Neuron (in vitro differentiated cells): Measurements from ENCODE around the gene FLT4.

Experiments used
- H2AFZ ChIP-seq: one replicate; pipeline ENCODE4 v1.6.1; 2013; ENCODE audit warnings: low read depth, mild to moderate bottlenecking, inconsistent platforms, low read length, moderate library complexity
- H3K27me3 ChIP-seq: one replicate; pipeline ENCODE4 v1.6.1; 2013; ENCODE audit warnings: low read length; ENCODE audit not compliant: insufficient read depth
- H3K36me3 ChIP-seq: one replicate; pipeline ENCODE4 v1.6.1; 2013; ENCODE audit warnings: low read length; ENCODE audit not compliant: insufficient read depth
- H3K4me1 ChIP-seq: one replicate; pipeline ENCODE4 v1.6.1; 2013; ENCODE audit warnings: low read length; ENCODE audit not compliant: insufficient read depth
- H3K4me3 ChIP-seq: 2 replicates; pipeline ENCODE4 v1.5.1; 2013; ENCODE audit warnings: mild to moderate bottlenecking, low read length, moderate library complexity
- H3K9me3 ChIP-seq: one replicate; pipeline ENCODE4 v1.6.1; 2013; ENCODE audit warnings: low read length

Gene FLT4

DNA sequence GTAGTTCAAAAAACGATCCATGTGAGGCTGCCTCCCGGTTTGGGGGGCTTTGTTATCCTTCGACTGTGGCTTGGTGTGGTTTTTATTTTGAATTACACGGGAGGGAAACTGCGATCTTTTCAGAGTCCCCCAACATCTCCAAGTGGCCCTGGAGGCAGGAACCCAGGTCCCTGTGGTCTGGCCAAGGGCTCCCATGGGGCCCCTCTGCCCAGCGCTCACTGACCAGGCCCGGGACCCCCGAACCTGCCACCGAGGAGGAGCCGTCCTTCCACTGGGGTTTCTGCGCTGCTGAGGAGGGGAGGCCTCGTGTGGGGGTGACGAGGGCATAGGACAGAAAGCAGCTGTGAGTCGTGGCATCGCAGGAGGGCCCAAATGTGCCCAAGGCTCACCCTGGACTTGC lies 40.0 kb downstream of the FLT4 start:
- Histone ChIP-seq H3K4me1 (no peaks in the 10 kb centered on the region), H3K9me3 (no peaks in the 10 kb centered on the region), H2AFZ (no peak overlapping the region), H3K27me3 (no peaks in the 10 kb centered on the region), H3K4me3 (no peak overlapping the region), H3K36me3 (peaks cover 9% of the 10 kb centered on the region)

DNA sequence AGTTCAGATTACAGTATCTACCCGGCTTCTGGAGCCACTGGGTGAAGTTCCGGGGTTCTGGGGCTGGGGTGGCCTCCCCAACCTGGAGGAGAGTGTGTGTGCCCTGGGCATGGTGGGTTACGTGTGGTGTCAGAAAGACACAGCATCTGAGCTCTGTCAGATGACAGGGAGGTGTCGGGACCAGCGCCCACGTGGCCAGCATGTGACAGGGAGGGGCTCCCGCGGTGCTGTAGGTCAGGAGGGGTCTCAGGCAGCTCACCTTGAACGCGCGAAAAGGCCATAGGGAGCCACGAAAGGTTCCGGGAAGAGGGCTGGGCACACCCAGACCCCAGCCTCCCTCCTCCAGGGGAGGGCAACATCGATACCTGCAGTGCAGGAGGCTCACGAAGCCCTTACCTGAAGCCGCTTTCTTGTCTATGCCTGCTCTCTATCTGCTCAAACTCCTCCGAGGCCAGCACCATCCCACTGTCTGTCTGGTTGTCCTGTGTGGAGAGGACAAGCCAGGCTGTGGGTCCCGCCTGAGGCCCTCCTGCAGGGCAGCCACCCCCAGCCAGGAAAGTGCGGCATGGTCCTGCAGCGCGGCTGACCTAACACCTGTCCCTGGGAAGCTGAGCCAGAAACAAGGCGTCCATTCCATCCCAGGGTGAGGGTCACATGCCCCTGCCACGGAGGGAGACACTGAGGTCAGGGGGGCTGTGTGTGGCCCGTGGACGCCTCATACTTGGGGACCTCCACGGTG lies 40.7 kb downstream of the FLT4 start:
- Histone ChIP-seq H3K27me3 (no peaks in the 10 kb centered on the region), H3K9me3 (no peaks in the 10 kb centered on the region), H3K4me1 (no peaks in the 10 kb centered on the region), H3K4me3 (no peak overlapping the region), H3K36me3 (peaks cover 7% of the 10 kb centered on the region), H2AFZ (no peak overlapping the region)

DNA sequence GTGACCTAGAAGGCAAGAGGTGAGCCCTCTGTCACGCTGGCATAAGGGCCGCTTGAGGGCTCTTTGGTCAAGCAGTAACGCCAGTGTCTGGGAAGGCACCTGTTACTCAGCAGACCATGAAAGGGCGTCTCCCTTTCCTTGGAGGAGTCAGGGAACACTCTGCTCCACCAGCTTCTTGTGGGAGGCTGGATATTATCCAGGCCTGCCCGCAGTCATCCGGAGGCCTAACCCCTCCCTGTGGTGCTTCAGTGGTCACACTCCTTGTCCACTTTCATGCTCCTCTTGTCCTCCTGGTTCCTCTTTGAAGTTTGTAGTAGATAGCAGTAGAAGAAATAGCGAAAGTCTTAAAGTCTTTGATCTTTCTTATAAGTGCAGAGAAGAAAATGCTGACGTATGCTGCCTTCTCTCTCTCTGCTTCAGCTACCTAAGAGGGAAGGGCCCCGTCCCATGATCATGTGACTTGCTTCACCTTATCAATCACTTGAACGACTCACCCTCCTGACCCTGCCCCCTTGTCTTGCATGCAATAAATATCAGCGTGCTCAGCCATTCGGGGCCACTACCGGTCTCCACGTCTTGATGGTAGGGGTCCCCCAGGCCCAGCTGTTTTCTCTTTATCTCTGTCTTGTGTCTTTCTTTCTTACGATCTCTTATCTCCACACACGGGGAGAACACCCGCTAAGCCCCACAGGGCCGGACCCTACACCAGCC lies 41.4 kb downstream of the FLT4 start:
- no peaks in the 10 kb centered on the region for H3K27me3 ChIP-seq
- no peaks in the 10 kb centered on the region for H3K4me1 ChIP-seq
- H3K9me3 ChIP-seq = no peaks in the 10 kb centered on the region
- H3K4me3 ChIP-seq = no peak overlapping the region
- peaks cover 4% of the 10 kb centered on the region for H3K36me3 ChIP-seq
- no peak overlapping the region for H2AFZ ChIP-seq

GRCh38 chr5:180606215-180606785 lies 43.1 kb downstream of the FLT4 start:
- Histone ChIP-seq H3K4me3 (no peak overlapping the region), H2AFZ (no peak overlapping the region), H3K4me1 (no peaks in the 10 kb centered on the region), H3K36me3 (no peaks in the 10 kb centered on the region), H3K9me3 (no peaks in the 10 kb centered on the region), H3K27me3 (no peaks in the 10 kb centered on the region)

DNA sequence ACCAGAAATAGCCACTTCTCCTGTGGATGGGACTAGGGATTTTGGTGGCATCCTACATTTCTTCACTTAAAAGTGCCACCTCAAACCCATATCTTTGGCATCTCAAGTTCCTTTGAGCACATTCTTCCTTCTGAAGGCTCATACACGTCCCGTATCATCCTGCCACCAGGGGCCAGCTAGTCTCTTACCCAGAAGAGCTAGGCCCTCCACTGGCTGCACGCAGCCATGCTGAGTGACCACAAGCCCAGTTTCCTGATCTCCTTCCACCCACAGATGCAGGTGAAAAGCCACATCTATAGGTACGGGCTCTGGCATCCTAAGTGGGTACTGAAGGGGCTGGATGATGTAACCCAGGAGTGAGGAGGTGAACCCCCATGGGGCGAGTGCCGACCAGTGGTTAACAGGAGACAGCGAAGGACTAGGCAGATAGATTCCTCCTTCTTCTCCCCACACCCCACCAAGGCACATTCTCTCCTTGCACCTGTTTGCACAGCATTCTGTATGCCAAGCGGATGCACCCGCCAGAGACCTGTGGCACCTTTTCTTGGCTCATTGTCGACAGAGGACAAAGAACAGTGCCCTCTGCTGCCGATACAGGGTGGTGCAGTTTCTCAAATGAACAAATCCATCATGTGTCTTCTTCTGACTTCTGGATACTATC lies 43.7 kb downstream of the FLT4 start:
- no peaks in the 10 kb centered on the region for H3K36me3 ChIP-seq
- no peak overlapping the region for H2AFZ ChIP-seq
- no peaks in the 10 kb centered on the region for H3K4me1 ChIP-seq
- no peak overlapping the region for H3K4me3 ChIP-seq
- H3K9me3 ChIP-seq = no peaks in the 10 kb centered on the region
- H3K27me3 ChIP-seq = no peaks in the 10 kb centered on the region

- Histone ChIP-seq H3K27me3 (no peaks in the 10 kb centered on the region), H3K36me3 (no peaks in the 10 kb centered on the region), H3K4me3 (no peak overlapping the region), H2AFZ (no peak overlapping the region), H3K4me1 (no peaks in the 10 kb centered on the region), H3K9me3 (no peaks in the 10 kb centered on the region)
These were observed 45.1 kb downstream of the FLT4 start for GRCh38 chr5:180604271-180604670.

GRCh38 chr5:180603076-180603594 lies 46.3 kb downstream of the FLT4 start:
- H3K36me3 ChIP-seq = no peaks in the 10 kb centered on the region
- no peaks in the 10 kb centered on the region for H3K27me3 ChIP-seq
- H3K4me3 ChIP-seq = no peak overlapping the region
- H2AFZ ChIP-seq = no peak overlapping the region
- no peaks in the 10 kb centered on the region for H3K4me1 ChIP-seq
- H3K9me3 ChIP-seq = no peaks in the 10 kb centered on the region

- Histone ChIP-seq H3K36me3 (no peaks in the 10 kb centered on the region), H3K4me3 (no peak overlapping the region), H3K4me1 (no peaks in the 10 kb centered on the region), H3K9me3 (no peaks in the 10 kb centered on the region), H2AFZ (no peak overlapping the region), H3K27me3 (no peaks in the 10 kb centered on the region)
These were observed 46.8 kb downstream of the FLT4 start for GRCh38 chr5:180602481-180603075.

- Histone ChIP-seq H3K4me1 (no peaks in the 10 kb centered on the region), H3K36me3 (no peaks in the 10 kb centered on the region), H3K4me3 (no peak overlapping the region), H3K27me3 (no peaks in the 10 kb centered on the region), H3K9me3 (no peaks in the 10 kb centered on the region), H2AFZ (no peak overlapping the region)
These were observed 47.6 kb downstream of the FLT4 start for GRCh38 chr5:180601591-180602480.

GRCh38 chr5:180600554-180601041 lies 48.8 kb downstream of the FLT4 start:
- H3K9me3 ChIP-seq = no peaks in the 10 kb centered on the region
- H3K4me3 ChIP-seq = no peak overlapping the region
- no peak overlapping the region for H2AFZ ChIP-seq
- no peaks in the 10 kb centered on the region for H3K4me1 ChIP-seq
- no peaks in the 10 kb centered on the region for H3K27me3 ChIP-seq
- H3K36me3 ChIP-seq = no peaks in the 10 kb centered on the region

DNA sequence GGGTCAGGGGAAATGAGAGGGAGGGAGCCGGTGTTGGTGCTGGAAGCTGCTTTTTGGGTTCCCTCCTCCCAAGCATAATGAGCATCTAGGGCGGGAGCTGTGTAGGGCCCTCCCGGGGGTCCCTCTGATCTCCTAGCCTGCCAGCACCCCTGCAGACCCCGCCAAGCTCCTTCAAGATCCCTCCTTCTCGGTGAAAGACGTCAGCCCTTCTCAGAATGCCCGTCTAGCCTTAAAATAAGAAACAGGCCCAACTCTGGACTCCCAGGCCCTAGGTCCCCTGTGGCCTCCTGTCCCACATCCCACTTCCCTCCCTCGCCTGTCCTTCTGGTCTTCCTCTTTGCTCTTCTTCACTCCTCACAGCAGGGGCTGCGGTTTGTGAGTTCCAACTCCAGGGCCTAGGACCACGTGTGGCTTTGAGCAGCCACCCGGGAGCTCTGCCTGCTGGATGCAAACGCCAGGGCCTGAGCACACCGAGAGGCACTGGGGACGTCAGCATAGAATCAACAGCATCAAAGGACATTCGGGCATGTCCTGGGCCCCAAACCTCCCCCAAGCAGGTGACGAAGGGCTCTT lies 49.3 kb downstream of the FLT4 start:
- Histone ChIP-seq H3K36me3 (no peaks in the 10 kb centered on the region), H2AFZ (no peak overlapping the region), H3K4me1 (no peaks in the 10 kb centered on the region), H3K27me3 (no peaks in the 10 kb centered on the region), H3K9me3 (no peaks in the 10 kb centered on the region), H3K4me3 (no peak overlapping the region)

DNA sequence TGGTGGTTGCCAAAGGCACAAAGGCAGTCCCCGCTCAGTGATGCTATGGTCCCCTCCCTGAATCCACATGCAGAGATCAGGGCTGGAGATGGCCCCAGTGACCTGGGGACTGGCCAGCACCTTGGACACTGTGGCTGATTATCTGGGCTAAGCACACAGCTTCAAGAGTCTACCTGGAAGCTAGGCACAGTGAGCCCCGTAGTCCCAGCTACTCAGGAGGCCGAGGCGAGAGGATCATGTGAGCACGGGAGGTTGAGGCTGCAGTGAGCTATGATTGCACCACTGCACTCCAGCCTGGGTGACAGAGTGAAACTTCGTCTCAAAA lies 49.8 kb downstream of the FLT4 start:
- H3K4me1 ChIP-seq = no peaks in the 10 kb centered on the region
- no peaks in the 10 kb centered on the region for H3K9me3 ChIP-seq
- no peaks in the 10 kb centered on the region for H3K27me3 ChIP-seq
- H2AFZ ChIP-seq = no peak overlapping the region
- H3K4me3 ChIP-seq = no peak overlapping the region
- H3K36me3 ChIP-seq = no peaks in the 10 kb centered on the region
